Small intestine (tissue), 7 donors: ENCODE measurements around the gene IL1RAPL1. TPM values are rescaled to one million over a fixed set of nuclear protein-coding genes. Genes with fewer than 3 reads are reported as not detected.

Source experiments
- DNase-seq, 2 donors: peaks; one replicate each; pipeline versions ENCODE4 v3.0.0 to v3.0.0-alpha.2; 2013
- FAIRE-seq: peaks from 2 replicates; lab custom pipeline; 2012; peaks lifted over from hg19 to GRCh38; lab: Jason Lieb, UNC
- H3K27ac ChIP-seq, 3 donors: one replicate each; pipeline ENCODE4 v1.5.1; 2013; ENCODE audit warnings: low read length in 2 of 3, mild to moderate bottlenecking in 2 of 3, control low read depth in 1 of 3, inconsistent platforms in 1 of 3, low read depth in 1 of 3, moderate library complexity in 1 of 3
- H3K27me3 ChIP-seq, 3 donors: one replicate each; pipeline ENCODE4 v1.6.1; 2013; ENCODE audit warnings: low read length in 3 of 3, inconsistent platforms in 1 of 3; ENCODE audit not compliant: control insufficient read depth in 3 of 3, insufficient read depth in 3 of 3
- H3K36me3 ChIP-seq, 3 donors: one replicate each; pipeline ENCODE4 v1.6.1; 2013; ENCODE audit warnings: low read length in 3 of 3, inconsistent platforms in 1 of 3, low read depth in 1 of 3, mild to moderate bottlenecking in 1 of 3, moderate library complexity in 1 of 3; ENCODE audit not compliant: control insufficient read depth in 3 of 3, insufficient read depth in 2 of 3
- H3K4me1 ChIP-seq, 3 donors: one replicate each; pipeline ENCODE4 v1.6.1; 2013; ENCODE audit warnings: low read length in 2 of 3, inconsistent platforms in 1 of 3, low read depth in 1 of 3, mild to moderate bottlenecking in 1 of 3, moderate library complexity in 1 of 3; ENCODE audit not compliant: control insufficient read depth in 3 of 3, insufficient read depth in 2 of 3
- H3K4me3 ChIP-seq, 3 donors: one replicate each; pipeline ENCODE4 v1.5.1; 2013; ENCODE audit warnings: low read length in 3 of 3, control low read depth in 1 of 3, inconsistent platforms in 1 of 3, low read depth in 1 of 3, mild to moderate bottlenecking in 1 of 3, moderate library complexity in 1 of 3
- H3K9me3 ChIP-seq, 2 donors: one replicate each; pipeline ENCODE4 v1.6.1; 2013; ENCODE audit warnings: low read depth in 1 of 2, low read length in 1 of 2; ENCODE audit not compliant: control insufficient read depth in 2 of 2, insufficient read depth in 1 of 2
- WGBS, 3 donors: extraction: QIAGEN DNeasy Blood & Tissue Kit; methylation state at CpG; one replicate each; pipeline ENCODE4 v1.1.7; 2013; 5-methylcytosine and 5-hydroxymethylcytosine counted together
- polyA plus RNA-seq, 4 donors: library from polyadenylated mRNA; stranded (reverse) in 3 of 4; unstranded in 1 of 4; fragments of 200-250 nt in 3 of 4; fragments of 120-200 nt in 1 of 4; gene quantifications; one replicate each; pipeline versions ENCODE4 v1.2.1 to v1.2.3, GENCODE V29; 2013
- donor health status: healthy with polysubstance abuse.
- donor health status: control.
- donor health status: control.
- donor health status: Bipolar disorder and iron deficiency.
- donor health status: healthy.

Gene IL1RAPL1
- polyA plus RNA-seq, 4 donors: 0.04 to 0.27 TPM; not detected in 2

- Histone ChIP-seq H3K36me3 (no peaks in the 10 kb centered on the region), H3K27ac (no peak overlapping the region), H3K9me3 (no peaks in the 10 kb centered on the region), H3K27me3 (no peaks in the 10 kb centered on the region), H3K4me1 (no peaks in the 10 kb centered on the region), H3K4me3 (no peak overlapping the region)
- DNase-seq: no peak
- no peak for FAIRE-seq
- 89 to 97% (median 97%) methylated on average over 2 of the region's 2 CpGs for WGBS, 3 donors
These were observed 21.8 kb downstream of the IL1RAPL1 start for GRCh38 chrX:28609003-28609402.

GRCh38 chrX:28609917-28610613, 22.8 kb downstream of the IL1RAPL1 start:
- no peak for FAIRE-seq
- Histone ChIP-seq H3K27ac (no peak overlapping the region), H3K36me3 (no peaks in the 10 kb centered on the region), H3K4me3 (no peak overlapping the region), H3K4me1 (no peaks in the 10 kb centered on the region), H3K9me3 (no peaks in the 10 kb centered on the region), H3K27me3 (no peaks in the 10 kb centered on the region)
- 46 to 72% (median 56%) methylated on average over 5 of the region's 5 CpGs for WGBS, 3 donors
- DNase-seq: no peak

GRCh38 chrX:28610746-28611145, 23.5 kb downstream of the IL1RAPL1 start:
- Histone ChIP-seq H3K27ac (no peak overlapping the region), H3K4me1 (no peaks in the 10 kb centered on the region), H3K36me3 (no peaks in the 10 kb centered on the region), H3K4me3 (no peak overlapping the region), H3K27me3 (no peaks in the 10 kb centered on the region), H3K9me3 (no peaks in the 10 kb centered on the region)
- no peak for FAIRE-seq
- WGBS, 3 donors: 81 to 90% (median 89%) methylated on average over 4 of the region's 4 CpGs
- DNase-seq: no peak

GRCh38 chrX:28613558-28613957, 26.3 kb downstream of the IL1RAPL1 start:
- DNase-seq (no peak), FAIRE-seq (no peak)
- WGBS, 3 donors: 11 to 32% (median 20%) methylated on average over 1 of the region's 1 CpG

GRCh38 chrX:28625223-28625622, 38.0 kb downstream of the IL1RAPL1 start:
- Histone ChIP-seq H3K36me3 (no peaks in the 10 kb centered on the region), H3K27ac (no peak overlapping the region), H3K4me1 (peaks cover 0 to 19% (median 0%) of the 10 kb centered on the region in 3 donors), H3K27me3 (no peaks in the 10 kb centered on the region), H3K9me3 (no peaks in the 10 kb centered on the region), H3K4me3 (no peak overlapping the region)
- DNase-seq (no peak), FAIRE-seq (no peak)
- 72 to 73% (median 73%) methylated on average over 2 of the region's 2 CpGs for WGBS, 3 donors

More at GRCh38 chrX:28613558-28613957, 26.3 kb downstream of the IL1RAPL1 start:
- no peaks in the 10 kb centered on the region for H3K36me3 ChIP-seq
- H3K27ac ChIP-seq: no peak overlapping the region
- H3K4me1 ChIP-seq: no peaks in the 10 kb centered on the region
- H3K9me3 ChIP-seq: no peaks in the 10 kb centered on the region
- H3K4me3 ChIP-seq: no peak overlapping the region
- H3K27me3 ChIP-seq: no peaks in the 10 kb centered on the region

GRCh38 chrX:28626515-28626914, 39.3 kb downstream of the IL1RAPL1 start:
- FAIRE-seq (no peak), DNase-seq (peak; percentile 0 to 59)
- WGBS, 3 donors: 19 to 67% (median 60%) methylated on average over 2 of the region's 2 CpGs
- H3K4me1 ChIP-seq: peaks cover 0 to 19% (median 0%) of the 10 kb centered on the region in 3 donors
- H3K9me3 ChIP-seq: no peaks in the 10 kb centered on the region
- no peak overlapping the region for H3K4me3 ChIP-seq
- H3K27me3 ChIP-seq: no peaks in the 10 kb centered on the region
- no peak overlapping the region for H3K27ac ChIP-seq
- H3K36me3 ChIP-seq: no peaks in the 10 kb centered on the region

- FAIRE-seq (no peak), DNase-seq (peak in 1 of 2 donors; percentile 70)
- no peaks in the 10 kb centered on the region for H3K27me3 ChIP-seq
- H3K27ac ChIP-seq: peak overlapping the region in 1 of 3 donors; percentile 55
- no peak overlapping the region for H3K4me3 ChIP-seq
- no peaks in the 10 kb centered on the region for H3K9me3 ChIP-seq
- H3K36me3 ChIP-seq: no peaks in the 10 kb centered on the region
- H3K4me1 ChIP-seq: peaks cover 0 to 19% (median 0%) of the 10 kb centered on the region in 3 donors
These were observed 40.9 kb downstream of the IL1RAPL1 start for GRCh38 chrX:28628120-28628519.

- WGBS, 3 donors: 74 to 82% (median 74%) methylated on average over 3 of the region's 3 CpGs
- Histone ChIP-seq H3K36me3 (no peaks in the 10 kb centered on the region), H3K27me3 (no peaks in the 10 kb centered on the region), H3K4me1 (no peaks in the 10 kb centered on the region), H3K4me3 (no peak overlapping the region), H3K9me3 (no peaks in the 10 kb centered on the region), H3K27ac (no peak overlapping the region)
- FAIRE-seq: no peak
- no peak for DNase-seq
These were observed 51.5 kb downstream of the IL1RAPL1 start for GRCh38 chrX:28638775-28639174.

GRCh38 chrX:28639451-28639850, 52.2 kb downstream of the IL1RAPL1 start:
- Histone ChIP-seq H3K4me1 (no peaks in the 10 kb centered on the region), H3K9me3 (no peaks in the 10 kb centered on the region), H3K27me3 (no peaks in the 10 kb centered on the region), H3K4me3 (no peak overlapping the region), H3K36me3 (no peaks in the 10 kb centered on the region), H3K27ac (no peak overlapping the region)
- WGBS, 3 donors: 30 to 41% (median 40%) methylated on average over 2 of the region's 2 CpGs
- DNase-seq: no peak
- no peak for FAIRE-seq
